T-helper 22 cell (primary cell): ENCODE data around the gene CCDC134.
A peak's percentile ranks its signal among the peaks of the same experiment; 100 is the strongest.

Source experiments
- DNase-seq: peaks from one replicate; pipeline ENCODE4 v3.0.0-alpha.2; 2020; ENCODE audit warnings: low read depth

Gene CCDC134

DNA sequence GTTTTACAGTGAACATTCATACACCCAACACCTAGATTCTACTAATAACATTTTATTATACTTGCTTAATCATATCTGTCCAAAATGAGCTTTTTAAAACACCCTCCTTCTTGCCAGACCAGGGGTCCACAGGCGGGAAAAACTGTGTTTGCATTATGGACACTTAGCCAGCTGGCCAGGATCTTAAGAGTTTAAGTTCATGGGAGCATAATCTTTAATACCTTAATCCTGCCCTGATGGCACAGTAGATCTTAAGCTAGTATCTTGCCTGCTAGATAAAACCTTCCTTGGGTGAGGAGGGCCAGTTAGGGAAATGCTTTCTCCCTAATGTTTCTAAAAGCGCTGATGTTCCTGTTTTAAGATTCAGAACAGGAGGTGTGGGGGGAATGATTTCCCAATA, 13.1 kb upstream of the CCDC134 start:
- DNase-seq = no peak

DNA sequence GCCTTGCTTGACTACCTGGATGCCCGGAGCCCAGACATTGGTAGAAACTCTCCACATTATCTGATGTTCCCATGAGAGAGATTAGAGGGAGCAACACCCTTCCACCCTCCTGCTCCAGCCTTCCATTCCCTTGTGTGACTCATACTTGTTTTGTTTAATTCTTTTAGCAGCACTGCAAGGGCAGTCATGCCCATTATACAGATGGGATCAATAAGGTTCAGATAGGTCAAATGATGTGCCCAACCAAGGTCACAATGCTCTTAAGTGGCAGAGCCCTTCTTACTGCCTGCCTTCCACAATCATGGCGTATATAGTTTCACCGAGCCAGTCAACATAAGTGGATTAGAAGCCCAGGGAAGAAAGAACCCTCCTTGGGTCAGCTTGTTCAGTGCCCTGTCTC, 6.6 kb upstream of the CCDC134 start:
- no peak for DNase-seq

DNA sequence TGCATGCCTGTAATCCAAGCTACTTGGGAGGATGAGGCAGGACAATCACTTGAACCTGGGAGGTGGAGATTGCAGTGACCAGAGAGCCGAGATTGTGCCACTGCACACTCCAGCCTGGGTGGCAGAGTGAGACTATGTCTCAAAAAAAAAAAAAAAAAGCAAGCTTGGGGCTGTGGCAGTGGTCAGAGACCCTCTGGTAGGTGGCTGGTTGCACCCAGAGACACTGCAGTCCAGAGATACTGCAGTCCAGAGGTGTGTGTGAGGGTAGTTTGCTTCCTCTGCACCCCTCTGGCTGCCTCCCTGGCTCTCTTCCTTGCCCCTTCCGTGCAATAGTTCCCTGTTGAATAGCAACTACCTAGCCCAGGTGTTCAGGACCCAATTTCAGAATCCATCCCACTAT, 1.7 kb upstream of the CCDC134 start:
- DNase-seq = no peak

DNA sequence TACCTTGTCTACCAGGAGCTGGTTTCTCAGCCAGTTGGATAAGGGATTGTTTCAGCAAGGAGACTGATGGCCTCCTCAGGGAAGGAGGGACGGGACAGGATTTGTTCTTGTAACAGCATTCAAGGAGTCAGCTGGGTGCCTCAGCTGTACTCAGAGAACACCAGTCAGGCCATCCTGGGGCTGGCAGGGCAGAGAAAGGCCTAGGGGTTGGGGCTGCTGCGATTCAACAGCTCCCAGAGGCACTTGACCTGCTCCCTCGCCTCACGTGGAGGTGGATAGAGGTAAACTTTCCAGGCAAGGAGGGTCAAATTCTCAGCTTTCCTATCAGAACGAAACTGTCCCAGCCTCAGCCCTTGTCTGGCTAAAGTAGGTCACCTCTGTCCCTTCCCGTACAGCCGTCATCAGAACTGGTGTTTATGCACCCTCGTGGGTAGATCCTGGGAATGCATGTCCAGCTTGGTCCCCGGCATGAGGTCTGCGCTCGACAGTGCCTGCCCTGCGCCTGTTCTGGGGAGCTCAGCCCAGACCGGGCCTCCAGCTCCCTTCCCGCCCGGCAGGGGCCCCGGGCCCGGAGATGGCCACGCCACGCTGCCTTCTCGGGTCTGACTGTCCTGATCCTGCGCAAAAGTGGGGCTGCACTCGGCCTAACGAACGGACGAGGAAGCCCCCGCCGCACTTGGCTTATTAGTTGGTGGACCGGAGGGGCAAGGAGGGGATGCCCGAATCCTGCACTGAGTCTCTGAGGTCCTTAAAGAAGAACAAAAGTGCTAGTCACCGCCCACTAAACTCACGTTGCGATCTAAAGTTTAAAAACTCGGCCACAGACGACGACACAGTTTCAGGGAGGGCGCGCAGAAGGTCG, 762 bp upstream of the CCDC134 start:
- DNase-seq = no peak

DNA sequence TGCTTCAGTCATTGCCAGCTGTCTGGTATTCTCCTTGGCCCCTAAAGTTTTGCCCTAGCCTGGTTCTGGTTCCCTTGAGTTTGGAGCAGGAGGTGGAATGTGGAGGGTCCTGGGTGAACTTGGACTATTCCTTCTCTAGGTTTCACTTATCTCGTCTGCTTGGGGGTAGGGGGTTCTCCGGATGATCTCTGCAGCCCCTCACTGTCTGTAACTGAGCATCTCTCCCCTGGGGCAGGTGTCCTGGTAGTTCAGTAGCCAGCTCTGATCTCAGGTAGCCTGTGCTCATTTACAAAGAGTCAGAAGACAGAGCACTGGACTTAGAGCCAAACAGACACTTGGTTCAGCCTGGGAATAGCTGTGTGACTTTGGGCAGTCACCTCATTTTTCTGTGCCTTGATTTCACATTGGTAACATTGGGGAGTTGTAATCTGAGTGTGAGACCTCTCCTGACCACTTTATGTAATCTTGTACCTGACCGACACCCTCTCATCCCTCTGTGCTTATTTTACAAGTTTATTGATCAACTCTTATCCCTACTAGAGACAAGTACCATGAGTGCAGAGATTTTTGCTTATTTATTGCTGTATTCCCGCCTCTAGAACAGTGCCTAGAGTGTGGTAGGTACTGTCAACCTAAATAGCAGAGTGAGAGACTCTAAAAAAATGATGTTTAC, 804 bp downstream of the CCDC134 start:
- DNase-seq = no peak

DNA sequence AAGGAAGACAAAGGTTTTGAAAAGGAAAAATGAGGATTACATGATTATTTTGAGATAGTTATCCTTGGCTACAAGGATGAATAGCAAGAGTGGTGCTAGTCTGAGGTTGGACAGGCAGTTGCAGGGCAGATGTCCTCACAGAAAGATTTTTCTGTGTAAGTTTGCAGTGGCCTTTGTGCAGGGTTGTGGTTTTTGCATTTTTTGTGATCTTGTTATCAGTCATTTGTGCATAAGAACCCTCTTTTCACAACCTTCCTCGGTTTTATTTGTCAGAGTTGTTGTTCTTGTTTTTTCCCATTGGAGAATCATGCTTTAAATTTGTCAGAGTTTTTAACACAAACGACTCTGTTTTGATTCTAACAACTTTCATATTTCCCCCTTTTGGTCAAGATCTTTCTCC, 1.4 kb downstream of the CCDC134 start:
- DNase-seq = no peak

DNA sequence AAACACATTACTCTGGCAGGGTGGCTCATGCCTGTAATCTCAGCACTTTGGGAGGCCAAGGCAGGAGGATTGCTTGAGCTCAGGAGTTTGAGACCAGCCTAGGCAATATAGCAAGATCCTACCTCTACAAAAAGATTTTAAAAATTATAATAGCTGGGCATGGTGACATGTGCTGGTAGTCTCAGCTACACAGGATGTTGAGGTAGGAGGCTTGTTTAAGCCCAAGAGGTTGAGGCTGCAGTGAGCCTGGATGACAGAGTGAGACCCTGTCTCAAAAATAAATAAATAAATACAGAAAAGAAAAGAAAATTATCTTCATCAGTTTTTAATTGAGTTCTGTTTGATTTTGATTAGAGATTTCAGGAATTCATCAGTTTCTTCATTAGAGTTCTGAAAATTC, 5.2 kb downstream of the CCDC134 start:
- DNase-seq = no peak

DNA sequence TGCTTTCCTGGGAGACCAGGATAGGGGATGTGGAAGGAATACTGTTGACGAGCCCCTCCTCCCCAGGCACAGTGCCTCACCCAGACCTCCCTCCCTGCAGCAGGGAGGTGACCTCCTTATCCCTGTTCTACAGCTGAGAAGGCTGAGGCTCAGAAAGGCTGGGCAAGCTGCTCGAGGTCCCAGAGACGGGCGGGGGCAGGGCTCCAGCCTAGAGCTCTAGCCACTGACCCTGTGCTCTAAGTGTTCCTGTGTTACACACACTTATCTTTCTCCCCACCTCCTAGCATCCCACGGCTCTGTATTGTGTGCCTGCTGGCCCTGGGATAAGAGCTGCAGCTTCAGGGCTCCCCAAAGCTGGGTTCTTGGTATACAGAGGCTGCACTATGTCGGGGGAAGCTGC, 7.9 kb downstream of the CCDC134 start:
- DNase-seq = no peak

DNA sequence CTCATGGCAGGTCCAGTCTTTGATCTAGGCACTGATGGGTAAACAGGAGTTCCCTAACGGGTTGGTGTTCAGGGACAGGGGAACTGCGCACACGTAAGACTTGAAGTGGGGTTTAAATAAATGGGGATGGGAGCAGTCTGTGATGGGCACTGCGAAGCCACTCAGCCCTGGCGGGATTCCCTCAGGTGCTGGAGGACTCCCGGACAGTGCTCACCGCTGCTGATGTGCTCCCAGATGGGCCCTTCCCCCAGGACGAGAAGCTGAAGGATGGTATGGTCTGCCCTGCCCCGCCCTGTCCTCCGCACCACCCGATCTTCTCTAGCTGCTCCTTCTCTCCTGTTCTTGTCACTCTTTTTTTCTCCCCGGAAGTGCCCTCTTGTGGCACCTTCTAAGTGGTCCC, 9.5 kb downstream of the CCDC134 start:
- no peak for DNase-seq

DNA sequence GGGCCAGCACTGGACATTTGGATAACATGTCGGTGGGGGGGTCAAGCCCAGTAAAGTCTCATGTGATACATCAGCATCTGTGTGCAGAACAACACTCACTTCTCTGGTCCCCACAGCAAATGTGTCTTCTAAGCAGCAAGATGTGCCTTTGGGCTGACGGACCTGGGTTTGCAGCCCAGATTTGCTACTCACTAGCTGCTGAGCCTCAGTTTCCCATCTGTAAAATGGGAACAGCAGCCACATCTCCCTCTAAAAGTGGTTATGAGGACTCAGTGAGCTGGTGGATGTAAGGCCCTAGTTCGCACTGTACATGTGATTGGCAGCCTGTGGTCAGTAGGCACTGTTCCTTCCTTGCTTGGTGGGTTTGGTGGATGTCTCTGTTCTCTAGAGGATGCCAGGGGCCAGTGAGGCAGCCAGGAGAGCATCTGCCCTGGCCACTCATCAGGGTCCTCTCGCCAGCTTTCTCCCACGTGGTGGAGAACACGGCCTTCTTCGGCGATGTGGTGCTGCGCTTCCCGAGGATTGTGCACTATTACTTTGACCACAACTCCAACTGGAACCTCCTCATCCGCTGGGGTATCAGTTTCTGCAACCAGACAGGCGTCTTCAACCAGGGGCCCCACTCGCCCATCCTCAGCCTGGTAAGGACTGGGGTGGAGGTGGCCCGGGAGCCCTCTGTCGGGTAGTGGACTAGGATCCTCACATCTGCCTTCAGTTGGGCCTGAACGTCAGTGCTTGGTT, 12.5 kb downstream of the CCDC134 start:
- no peak for DNase-seq

DNA sequence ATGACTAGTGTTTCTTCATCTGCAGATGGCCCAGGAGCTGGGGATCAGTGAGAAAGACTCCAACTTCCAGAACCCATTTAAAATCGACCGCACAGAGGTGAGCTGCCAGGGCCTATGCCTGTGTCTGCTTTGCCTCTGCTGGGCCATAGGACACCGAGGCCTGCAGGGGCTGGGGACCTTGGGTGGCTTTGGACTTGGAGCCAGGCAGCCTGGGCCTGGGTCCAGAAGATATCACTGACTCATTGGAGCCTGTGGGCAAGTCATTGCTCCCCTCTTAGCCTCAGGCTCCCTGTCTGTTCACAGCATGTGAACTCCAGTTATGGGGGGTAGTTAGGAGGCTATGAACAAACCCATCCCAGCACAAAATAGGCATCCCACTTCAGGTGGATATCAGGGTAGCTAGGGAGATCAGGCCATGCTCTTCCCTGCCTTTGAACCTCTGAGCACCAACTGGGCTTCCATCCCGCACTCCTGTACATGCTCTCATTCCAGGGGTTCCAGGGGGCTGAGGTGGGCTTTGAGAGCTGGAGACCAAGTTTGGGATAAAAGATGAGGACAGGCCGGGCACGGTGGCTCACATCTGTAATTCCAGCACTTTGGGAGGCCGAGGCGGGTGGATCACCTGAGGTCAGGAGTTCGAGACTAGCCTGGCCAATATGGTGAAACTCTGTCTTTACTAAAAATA, 13.4 kb downstream of the CCDC134 start:
- DNase-seq = no peak

DNA sequence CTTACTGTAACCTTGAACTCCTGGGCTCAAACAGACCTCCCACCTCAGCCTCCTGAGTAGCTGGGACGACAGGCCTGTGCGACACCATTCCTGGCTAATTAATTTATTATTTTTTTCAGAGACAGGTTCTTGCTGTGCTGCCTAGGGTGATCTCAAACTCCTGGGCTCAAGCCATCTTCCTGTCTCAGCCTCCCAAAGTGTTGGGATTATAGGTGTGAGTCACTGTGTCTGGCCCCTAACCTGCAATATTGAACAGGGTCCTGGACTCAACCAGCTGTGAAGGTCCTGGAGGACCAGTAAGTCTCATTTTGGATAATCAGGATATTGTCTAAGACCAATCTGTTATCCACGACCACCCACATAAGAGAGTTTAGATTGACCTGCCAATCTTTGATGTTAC, 15.2 kb downstream of the CCDC134 start:
- no peak for DNase-seq

DNA sequence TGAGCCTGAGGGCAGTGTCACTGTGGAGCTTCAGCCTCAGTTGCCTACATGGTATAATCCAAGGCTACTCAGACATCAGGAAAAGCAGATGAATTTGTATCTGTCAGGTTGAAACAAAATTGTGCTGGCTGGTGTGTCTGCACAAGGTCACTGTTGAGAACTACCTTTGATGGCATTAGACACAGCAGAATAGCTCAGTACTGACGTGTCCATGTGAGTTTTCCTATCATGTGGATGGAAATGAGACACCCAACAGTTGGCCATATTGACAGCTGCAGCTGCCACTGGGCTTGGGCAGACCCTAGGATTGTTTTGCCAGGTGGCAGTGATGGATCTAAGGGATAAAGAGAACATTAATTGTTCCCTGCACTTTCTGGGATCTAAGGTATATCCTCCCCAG, 15.8 kb downstream of the CCDC134 start:
- DNase-seq = no peak

DNA sequence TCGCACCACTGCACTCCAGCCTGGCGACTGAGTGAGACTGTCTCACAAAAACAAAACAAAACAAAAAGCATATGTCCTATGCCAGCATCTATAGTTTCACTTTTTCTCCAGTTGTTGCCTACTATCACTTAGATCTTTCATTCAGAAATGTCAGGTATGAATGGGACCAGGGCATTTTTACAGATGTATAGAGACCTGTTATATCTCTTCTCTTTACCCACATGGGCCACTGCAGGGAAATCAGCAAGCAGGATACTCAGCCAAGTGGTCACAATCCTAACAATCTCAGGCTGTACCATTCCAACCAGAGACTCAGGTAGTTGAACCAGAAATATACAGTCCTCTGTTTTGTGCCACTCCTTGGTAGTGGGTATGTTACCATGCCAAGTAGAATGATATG, 16.4 kb downstream of the CCDC134 start:
- no peak for DNase-seq

DNA sequence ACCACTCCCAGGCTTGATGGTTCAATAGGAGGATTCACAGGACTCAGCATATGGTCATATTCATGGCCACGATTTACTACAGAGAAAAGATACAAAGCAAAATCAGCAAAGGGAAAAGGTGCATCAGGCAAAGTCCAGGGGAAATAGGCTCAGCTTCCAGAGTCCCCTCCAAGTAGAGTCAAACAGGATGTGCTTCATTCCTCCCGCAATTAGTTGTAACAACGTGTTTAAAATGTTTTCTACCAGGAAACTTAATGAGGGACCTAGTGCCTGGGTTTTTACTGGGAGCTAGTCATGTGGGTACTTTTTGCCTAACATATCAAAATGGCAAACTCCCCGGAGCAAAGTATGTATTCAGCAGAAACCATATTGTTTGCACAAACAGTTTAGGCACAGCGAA, 17.5 kb downstream of the CCDC134 start:
- no peak for DNase-seq

DNA sequence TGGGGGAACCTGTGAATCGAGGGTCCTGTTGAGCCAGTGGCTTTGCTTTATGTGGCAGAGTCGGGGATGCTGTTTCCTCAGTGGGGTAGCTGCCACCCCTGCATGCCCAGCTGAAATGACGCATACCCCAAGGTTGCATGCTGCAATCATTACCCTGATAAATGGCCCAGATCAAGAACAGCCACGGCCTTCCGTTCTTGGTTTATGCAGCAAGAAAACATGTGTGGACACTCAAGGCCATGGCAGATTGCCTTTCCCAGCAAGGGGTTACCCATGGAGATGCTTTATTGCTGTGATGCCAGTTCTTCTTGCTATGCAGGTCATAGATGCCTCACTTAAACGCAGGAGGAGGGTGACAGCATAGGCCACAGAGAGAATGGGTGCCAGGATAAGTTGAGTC, 18.1 kb downstream of the CCDC134 start:
- no peak for DNase-seq

DNA sequence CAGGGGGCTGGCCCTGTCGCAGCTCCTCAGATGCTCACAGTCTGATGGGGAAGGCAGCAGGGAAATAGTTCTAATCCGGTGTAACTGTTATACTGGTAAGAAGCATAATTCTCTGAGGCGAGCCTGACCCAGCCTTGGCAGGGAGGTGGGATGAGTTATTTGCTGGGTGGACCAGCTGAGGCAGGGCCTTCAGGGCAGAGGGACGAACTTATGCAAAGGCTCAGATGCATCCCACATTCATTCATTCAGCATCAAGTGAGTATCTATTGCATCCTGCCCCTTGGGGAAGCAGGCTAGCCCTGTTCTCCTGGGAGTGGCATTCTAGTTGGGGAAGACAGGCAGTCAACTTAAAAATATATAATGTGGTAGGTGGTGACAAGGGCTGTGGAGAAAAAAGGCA, 18.8 kb downstream of the CCDC134 start:
- DNase-seq = no peak

DNA sequence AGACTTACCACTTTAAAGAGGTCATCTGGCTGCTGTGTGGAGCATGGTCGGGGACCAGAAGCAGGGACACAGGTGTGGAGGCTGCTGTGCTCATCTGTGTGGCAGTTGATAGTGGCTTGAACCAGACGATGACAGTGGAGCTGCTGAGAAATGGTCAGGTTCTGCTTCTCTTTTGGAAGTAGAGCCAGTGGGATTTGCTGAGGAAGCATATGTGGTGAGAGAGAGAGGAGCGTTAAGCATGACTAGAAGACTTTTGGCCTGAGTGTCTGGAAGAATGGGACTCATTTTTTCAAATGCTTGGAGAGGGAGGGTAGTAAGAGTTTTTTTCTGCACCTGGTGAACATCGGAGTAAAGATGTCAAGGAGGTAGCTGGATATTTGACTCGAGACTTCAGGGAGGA, 20.0 kb downstream of the CCDC134 start:
- DNase-seq = no peak

DNA sequence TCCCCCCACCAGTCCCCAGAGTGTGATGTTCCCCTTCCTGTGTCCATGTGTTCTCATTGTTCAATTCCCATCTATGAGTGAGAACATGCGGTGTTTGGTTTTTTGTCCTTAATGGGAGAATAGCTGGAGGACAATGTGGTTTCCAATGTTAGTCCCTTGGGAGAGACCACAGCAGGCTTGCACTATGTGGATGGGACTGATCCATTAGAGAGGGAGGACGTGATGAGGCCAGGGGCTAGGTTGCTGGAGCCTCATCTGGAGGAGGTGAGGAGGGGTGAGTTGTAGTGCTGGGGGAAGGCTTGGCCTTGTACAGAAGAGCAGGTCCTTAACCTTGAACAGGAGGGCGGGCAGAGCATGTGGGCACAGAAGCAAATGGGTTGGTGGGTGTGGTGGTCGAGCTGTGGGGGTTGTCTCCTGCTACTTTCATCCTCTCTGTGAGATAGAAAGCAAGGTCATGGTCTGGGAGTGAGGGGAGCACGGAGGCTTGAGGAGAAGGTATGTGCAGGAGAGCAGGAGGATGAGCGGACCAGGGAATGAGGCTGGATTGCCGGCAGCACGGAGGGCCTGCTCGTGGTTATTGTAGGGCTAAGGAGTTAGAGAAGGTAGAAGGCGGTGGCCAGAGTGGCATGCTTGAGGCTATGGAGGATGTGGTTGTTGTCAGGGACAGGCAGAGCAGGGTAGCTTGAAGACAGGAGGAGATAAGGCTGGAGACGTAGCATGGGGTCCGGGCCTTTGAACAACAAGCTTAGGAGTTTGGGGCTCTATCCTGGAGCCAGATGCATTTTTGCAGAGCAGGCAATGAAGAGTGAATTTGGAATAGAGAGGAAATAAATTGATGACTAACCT, 21.2 kb downstream of the CCDC134 start:
- DNase-seq = no peak

DNA sequence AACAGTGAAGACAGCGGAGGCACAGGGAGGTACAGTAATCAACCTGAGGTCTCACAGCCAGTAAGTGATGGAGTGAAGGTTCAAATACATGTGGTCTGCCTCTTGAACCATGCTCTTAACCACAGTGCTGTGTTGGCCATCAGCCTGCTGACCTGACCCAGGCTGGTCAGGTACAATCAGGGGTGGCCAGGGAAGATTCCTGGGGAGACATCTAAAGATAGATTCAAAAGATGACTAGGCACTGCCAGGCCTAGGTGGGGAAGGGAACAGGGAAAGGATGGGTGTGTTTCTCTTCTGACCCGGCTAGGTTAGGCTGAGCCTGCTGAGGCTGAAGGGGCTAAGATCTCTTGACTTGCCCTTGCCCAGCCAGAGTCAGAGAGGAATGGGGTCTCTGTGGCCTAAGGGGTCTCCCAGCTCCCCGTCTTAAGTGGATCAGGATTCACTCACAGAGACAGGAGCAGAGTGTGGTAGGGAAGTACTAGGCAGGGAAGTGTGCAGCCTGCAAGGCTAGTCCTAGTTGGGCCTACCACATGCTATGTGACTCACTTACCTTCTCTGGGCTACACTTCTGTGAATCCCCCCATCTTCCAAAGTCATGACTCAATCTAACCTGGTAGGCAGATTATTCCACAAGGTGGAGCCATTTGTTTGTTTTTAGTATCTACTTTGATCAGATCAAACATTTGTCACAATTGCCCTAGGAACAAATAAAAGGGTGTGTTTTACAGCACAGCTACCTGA, 22.0 kb downstream of the CCDC134 start:
- DNase-seq = peak; percentile 20

DNA sequence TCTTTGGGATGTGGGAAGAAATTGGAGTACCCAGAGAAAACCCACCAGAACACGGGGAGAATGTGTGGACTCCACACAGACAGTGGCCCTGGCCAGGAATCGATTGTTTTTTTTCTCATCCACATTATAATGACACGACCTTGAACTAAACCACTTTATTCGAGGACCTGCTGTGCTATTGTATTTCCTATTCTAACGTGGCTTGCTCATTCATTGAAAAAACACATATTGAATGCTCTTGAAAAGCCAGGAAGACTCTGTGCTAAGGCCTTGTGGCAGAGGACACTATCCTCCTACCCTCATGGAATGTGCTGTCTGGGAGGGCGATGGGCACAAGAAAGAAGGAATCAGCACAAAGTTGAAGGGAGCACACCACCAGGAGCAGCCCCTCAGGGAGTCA, 23.3 kb downstream of the CCDC134 start:
- no peak for DNase-seq
